HCT116 (cell line): ENCODE data around the gene RCVRN. TPM values are rescaled to one million over a fixed set of nuclear protein-coding genes. Genes with fewer than 3 reads are reported as not detected.

Experiments
- ATAC-seq: fragments of 200-7000 bp; cut with Tn5 transposase; 2 replicates; pipeline ENCODE4 v1.9.1; 2020; ENCODE audit warnings: mild to moderate bottlenecking, moderate library complexity
- BruUV-seq: library from RNA; stranded (reverse); fragments of 400-500 nt; replicated peaks from 2 replicates; lab custom pipeline; 2021; lab: Mats Ljungman, UMichigan
- CTCF ChIA-PET: fragments of 300-600 bp; sonication (Branson Sonifier 250); formaldehyde crosslinking; loops from one replicate; lab custom pipeline; 2021; ENCODE audit warnings: antibody characterized with exemption; lab: Charles Lee
- POLR2A ChIA-PET: fragments of 300-600, 350-600 bp; sonication (Branson Sonifier 250); formaldehyde crosslinking; loops from one replicate; lab custom pipeline; 2021; ENCODE audit warnings: antibody characterized with exemption; lab: Charles Lee
- RAD21 ChIA-PET, 2 experiments: fragments of 300-600 bp; sonication (Branson Sonifier 250); formaldehyde crosslinking; loops; one replicate each; lab custom pipeline; 2023; ENCODE audit warnings: low total read pairs in 2 of 2; ENCODE audit not compliant: uncharacterized antibody in 2 of 2, unreplicated experiment in 2 of 2, low non-redundant PET in 1 of 2; lab: Charles Lee
- DNase-seq: peaks from one replicate; pipeline ENCODE4 v3.0.0-alpha.2; 2010; ENCODE audit warnings: low read depth, low spot score
- H2AFZ ChIP-seq: fragments of 200-600 bp; shearing (Covaris generic), sonication (generic); 2 replicates; pipeline ENCODE4 v1.6.1; 2017; ENCODE audit warnings: low read depth, mixed run types, mixed read lengths, antibody characterized with exemption, low read length; ENCODE audit not compliant: poor library complexity, severe bottlenecking
- H3K27ac ChIP-seq: 2 replicates; pipeline ENCODE4 v1.5.1; 2012; ENCODE audit warnings: low read depth, low read length
- H3K27me3 ChIP-seq: fragments of 200-600 bp; sonication (generic); 2 replicates; pipeline ENCODE4 v1.6.1; 2016; ENCODE audit warnings: mixed run types, low read length, mixed read lengths; ENCODE audit not compliant: insufficient read depth
- H3K36me3 ChIP-seq, 2 experiments: fragments of 200-500 bp in 1 of 2; fragments of 200-600 bp in 1 of 2; sonication (Bioruptor generic) in 1 of 2; sonication (generic) in 1 of 2; 2 replicates each; pipeline versions ENCODE4 v1.5.1 to v1.6.1; 2014 to 2016; ENCODE audit warnings: low read length in 2 of 2, inconsistent platforms in 1 of 2, mixed read lengths in 1 of 2, mixed run types in 1 of 2; ENCODE audit not compliant: insufficient read depth in 2 of 2, control insufficient read depth in 1 of 2
- H3K4me1 ChIP-seq, 2 experiments: fragments of 200-600 bp in 1 of 2; sonication (generic) in 1 of 2; 2 replicates each; pipeline versions ENCODE4 v1.5.1 to v1.6.1; 2012 to 2017; ENCODE audit warnings: low read length in 2 of 2, inconsistent platforms in 1 of 2, mild to moderate bottlenecking in 1 of 2, mixed read lengths in 1 of 2, mixed run types in 1 of 2, moderate library complexity in 1 of 2; ENCODE audit not compliant: insufficient read depth in 2 of 2, control insufficient read depth in 1 of 2
- H3K4me2 ChIP-seq: fragments of 200-600 bp; sonication (generic); 2 replicates; pipeline ENCODE4 v1.6.1; 2017; ENCODE audit warnings: mixed run types, low read length, mixed read lengths
- H3K4me3 ChIP-seq, 2 experiments: fragments of 200-600 bp in 1 of 2; sonication (generic) in 1 of 2; replicated peaks in 1 of 2; 2 replicates each; pipeline ENCODE4 v1.5.1; 2011 to 2016; ENCODE audit warnings: low read length in 2 of 2, control low read depth in 1 of 2, low read depth in 1 of 2, mild to moderate bottlenecking in 1 of 2, mixed read lengths in 1 of 2, mixed run types in 1 of 2
- H3K79me2 ChIP-seq: fragments of 200-600 bp; sonication (generic); 2 replicates; pipeline ENCODE4 v1.6.1; 2017; ENCODE audit warnings: mild to moderate bottlenecking, mixed run types, low read length, moderate library complexity, mixed read lengths; ENCODE audit not compliant: insufficient read depth
- H3K9ac ChIP-seq: fragments of 200-600 bp; sonication (generic); 2 replicates; pipeline ENCODE4 v1.6.1; 2016; ENCODE audit warnings: low read length, mixed read lengths
- H3K9me2 ChIP-seq: fragments of 200-600 bp; sonication (generic), shearing (Covaris generic); 2 replicates; pipeline ENCODE4 v1.6.1; 2017; ENCODE audit warnings: mixed run types, mild to moderate bottlenecking, moderate library complexity; ENCODE audit not compliant: insufficient read depth
- H3K9me3 ChIP-seq, 2 experiments: fragments of 200-500 bp in 1 of 2; fragments of 200-600 bp in 1 of 2; sonication (Bioruptor generic) in 1 of 2; sonication (generic) in 1 of 2; 2 replicates each; pipeline ENCODE4 v1.6.1; 2014 to 2017; ENCODE audit warnings: low read length in 2 of 2, mixed read lengths in 2 of 2, inconsistent platforms in 1 of 2, low read depth in 1 of 2, mild to moderate bottlenecking in 1 of 2, mixed run types in 1 of 2, moderate library complexity in 1 of 2; ENCODE audit not compliant: control insufficient read depth in 1 of 2, insufficient read depth in 1 of 2
- H4K20me1 ChIP-seq: fragments of 200-600 bp; sonication (generic), shearing (Covaris generic); 2 replicates; pipeline ENCODE4 v1.6.1; 2017; ENCODE audit warnings: mixed run types, mild to moderate bottlenecking, moderate library complexity; ENCODE audit not compliant: insufficient read depth
- CBX3 ChIP-seq: IDR thresholded peaks from 2 replicates; pipeline ENCODE4 v1.6.1; 2012; ENCODE audit warnings: low read depth
- EGR1 ChIP-seq: IDR thresholded peaks from 2 replicates; pipeline ENCODE4 v1.6.1; 2012; ENCODE audit warnings: low read depth
- EZH2 ChIP-seq: fragments of 200-600 bp; sonication (generic); IDR thresholded peaks from 2 replicates; pipeline ENCODE4 v1.6.1; 2017; ENCODE audit warnings: antibody characterized with exemption, mixed run types
- EZH2phosphoT487 ChIP-seq: fragments of 200-600 bp; IDR thresholded peaks from 2 replicates; pipeline ENCODE4 v1.6.1; 2018; ENCODE audit warnings: antibody characterized with exemption, borderline replicate concordance
- FOSL1 ChIP-seq: IDR thresholded peaks from 2 replicates; pipeline ENCODE4 v1.6.1; 2012; ENCODE audit warnings: low read depth
- JUND ChIP-seq: IDR thresholded peaks from 2 replicates; pipeline ENCODE4 v1.6.1; 2012
- MAX ChIP-seq: IDR thresholded peaks from 2 replicates; pipeline ENCODE4 v1.6.1; 2012
- POLR2A ChIP-seq: IDR thresholded peaks from 2 replicates; pipeline ENCODE4 v1.7.0; 2011; ENCODE audit warnings: borderline replicate concordance; ENCODE audit not compliant: insufficient read depth, insufficient read length; ENCODE audit errors: extremely low read depth
- POLR2AphosphoS5 ChIP-seq: IDR thresholded peaks from 2 replicates; pipeline ENCODE4 v1.6.1; 2011; ENCODE audit warnings: mild to moderate bottlenecking, low read depth, low read length, moderate library complexity
- RAD21 ChIP-seq: IDR thresholded peaks from 2 replicates; pipeline ENCODE4 v1.6.1; 2012; ENCODE audit warnings: low read depth, mild to moderate bottlenecking
- SIN3A ChIP-seq: IDR thresholded peaks from 2 replicates; pipeline ENCODE4 v1.6.1; 2012; ENCODE audit warnings: low read depth
- SP1 ChIP-seq: IDR thresholded peaks from 2 replicates; pipeline ENCODE4 v1.6.1; 2012; ENCODE audit warnings: low read depth
- SRF ChIP-seq: IDR thresholded peaks from 2 replicates; pipeline ENCODE4 v1.6.1; 2012; ENCODE audit warnings: low read depth
- TCF7L2 ChIP-seq: IDR thresholded peaks from 2 replicates; pipeline ENCODE4 v1.7.0; 2011; ENCODE audit warnings: borderline replicate concordance, inconsistent platforms; ENCODE audit not compliant: insufficient read depth, insufficient read length; ENCODE audit errors: extremely low read depth
- ZBTB33 ChIP-seq: IDR thresholded peaks from 2 replicates; pipeline ENCODE4 v1.6.1; 2011; ENCODE audit warnings: mild to moderate bottlenecking, low read length, moderate library complexity; ENCODE audit not compliant: insufficient replicate concordance; ENCODE audit errors: extremely low read depth
- ZFX ChIP-seq: fragments of 450-650 bp; IDR thresholded peaks from 2 replicates; pipeline ENCODE4 v1.6.1; 2017
- ZNF274 ChIP-seq: fragments of 200-500 bp; sonication (Bioruptor generic); IDR thresholded peaks from 2 replicates; pipeline ENCODE4 v1.6.1; 2014; ENCODE audit warnings: mild to moderate bottlenecking, low read depth, low read length, inconsistent platforms
- intact Hi-C: fragments of 100-400 bp; cut with micrococcal nuclease; formaldehyde crosslinking; loops from 2 replicates; pipeline ENCODE4 v1.10.0; 2022
- total RNA-seq: library from RNA; stranded (reverse); gene quantifications from one replicate; pipeline ENCODE4 v1.2.1, GENCODE V29; 2021; ENCODE audit not compliant: unreplicated experiment
- TF ChIP-seq, protein P1 (sequence below), 3 experiments: fragments of 200-600 bp in 1 of 3; sonication (generic) in 1 of 3; IDR thresholded peaks in 2 of 3; conservative IDR thresholded peaks in 1 of 3; 2 replicates each; pipeline ENCODE4 v1.5.1; 2012 to 2017; ENCODE audit warnings: low read depth in 2 of 3, low read length in 2 of 3, antibody characterized with exemption in 1 of 3, borderline replicate concordance in 1 of 3, control low read depth in 1 of 3, mild to moderate bottlenecking in 1 of 3, mixed read lengths in 1 of 3, mixed run types in 1 of 3, moderate library complexity in 1 of 3; ENCODE audit not compliant: insufficient read depth in 1 of 3
- TF ChIP-seq, protein P2 (sequence below): IDR thresholded peaks from 2 replicates; pipeline ENCODE4 v1.6.1; 2012

Gene RCVRN
- total RNA-seq, 1 experiment from 2014 or later = not detected

DNA sequence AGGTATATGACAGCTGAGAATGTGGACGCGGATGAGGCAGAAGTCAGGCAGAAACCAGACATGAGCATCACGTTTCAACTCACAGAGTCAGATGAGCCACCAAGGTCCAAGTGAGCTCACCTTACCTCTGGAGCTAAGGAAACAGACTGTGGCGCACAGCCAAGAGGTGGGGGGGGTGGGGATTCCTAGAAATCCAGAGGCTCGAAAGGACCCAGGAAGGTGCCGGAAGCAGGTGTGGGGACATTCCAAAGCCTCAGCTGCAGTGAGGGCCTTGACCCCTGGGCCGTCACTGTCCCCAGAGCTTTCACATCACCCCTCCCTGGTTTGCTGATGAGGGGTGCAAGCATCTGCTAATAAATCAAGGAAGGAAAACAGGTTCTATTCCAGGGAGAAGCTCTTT, 29.3 kb upstream of the RCVRN start:
- TF ChIP-seq SIN3A = no peak
- no peak for TF ChIP-seq ZFX
- no peak for TF ChIP-seq SRF
- TF ChIP-seq, protein P1, sequence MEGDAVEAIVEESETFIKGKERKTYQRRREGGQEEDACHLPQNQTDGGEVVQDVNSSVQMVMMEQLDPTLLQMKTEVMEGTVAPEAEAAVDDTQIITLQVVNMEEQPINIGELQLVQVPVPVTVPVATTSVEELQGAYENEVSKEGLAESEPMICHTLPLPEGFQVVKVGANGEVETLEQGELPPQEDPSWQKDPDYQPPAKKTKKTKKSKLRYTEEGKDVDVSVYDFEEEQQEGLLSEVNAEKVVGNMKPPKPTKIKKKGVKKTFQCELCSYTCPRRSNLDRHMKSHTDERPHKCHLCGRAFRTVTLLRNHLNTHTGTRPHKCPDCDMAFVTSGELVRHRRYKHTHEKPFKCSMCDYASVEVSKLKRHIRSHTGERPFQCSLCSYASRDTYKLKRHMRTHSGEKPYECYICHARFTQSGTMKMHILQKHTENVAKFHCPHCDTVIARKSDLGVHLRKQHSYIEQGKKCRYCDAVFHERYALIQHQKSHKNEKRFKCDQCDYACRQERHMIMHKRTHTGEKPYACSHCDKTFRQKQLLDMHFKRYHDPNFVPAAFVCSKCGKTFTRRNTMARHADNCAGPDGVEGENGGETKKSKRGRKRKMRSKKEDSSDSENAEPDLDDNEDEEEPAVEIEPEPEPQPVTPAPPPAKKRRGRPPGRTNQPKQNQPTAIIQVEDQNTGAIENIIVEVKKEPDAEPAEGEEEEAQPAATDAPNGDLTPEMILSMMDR (IDR thresholded peaks at IDR 0.05 in 2 of 3, conservative IDR thresholded peaks at IDR 0.05 in 1 of 3; ENCODE audit: borderline replicate concordance in 1 of 3, insufficient read depth in 1 of 3, low read depth in 2 of 3, low read length in 2 of 3) = no peak
- TF ChIP-seq POLR2AphosphoS5 = no peak
- TF ChIP-seq FOSL1 = no peak
- TF ChIP-seq EGR1 = no peak
- TF ChIP-seq MAX = no peak
- no peak for TF ChIP-seq ZNF274
- no peak for TF ChIP-seq RAD21
- TF ChIP-seq EZH2 = no peak
- no peak for TF ChIP-seq POLR2A
- TF ChIP-seq TCF7L2 = no peak
- no peak for TF ChIP-seq CBX3
- TF ChIP-seq, protein P2, sequence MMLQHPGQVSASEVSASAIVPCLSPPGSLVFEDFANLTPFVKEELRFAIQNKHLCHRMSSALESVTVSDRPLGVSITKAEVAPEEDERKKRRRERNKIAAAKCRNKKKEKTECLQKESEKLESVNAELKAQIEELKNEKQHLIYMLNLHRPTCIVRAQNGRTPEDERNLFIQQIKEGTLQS = no peak
- TF ChIP-seq SP1 = no peak
- TF ChIP-seq EZH2phosphoT487 = no peak
- TF ChIP-seq JUND = no peak
- no peak for TF ChIP-seq ZBTB33
- Histone ChIP-seq H3K9ac (no peak overlapping the region), H3K4me3 (no peak overlapping the region), H3K79me2 (no peaks in the 10 kb centered on the region), H3K27ac (no peak overlapping the region), H3K9me3 (no peaks in the 10 kb centered on the region), H3K9me2 (no peaks in the 10 kb centered on the region), H2AFZ (no peak overlapping the region), H3K27me3 (peaks cover 11% of the 10 kb centered on the region; the same call in 1 of the 2 replicates), H3K4me1 (no peaks in the 10 kb centered on the region), H4K20me1 (no peaks in the 10 kb centered on the region), H3K36me3 (no peaks in the 10 kb centered on the region), H3K4me2 (no peak overlapping the region)
- intact Hi-C loops = no loop called here
- RAD21 ChIA-PET = no interaction called here
- ATAC-seq (no peak), DNase-seq (no peak)
- POLR2A ChIA-PET = no interaction called here
- BruUV-seq = no TSS peak
- CTCF ChIA-PET = no interaction called here
